PC-3 (cell line): Measurements from ENCODE around the gene DUOX1.

ENCODE experiments used
- EZH2 ChIP-seq: fragments of 300-600 bp; sonication (generic); IDR thresholded peaks from one replicate; pipeline ENCODE4 v1.6.1; 2017; ENCODE audit warnings: antibody characterized with exemption, mild to moderate bottlenecking, low read length; ENCODE audit not compliant: unreplicated experiment
- EZH2phosphoT487 ChIP-seq: fragments of 300-600 bp; sonication (generic); IDR thresholded peaks from 2 replicates; pipeline ENCODE4 v1.6.1; 2018; ENCODE audit warnings: mild to moderate bottlenecking, antibody characterized with exemption, low read length, borderline replicate concordance
- TF ChIP-seq, protein P1 (sequence below): fragments of 300-600 bp; sonication (generic); conservative IDR thresholded peaks from 2 replicates; pipeline ENCODE4 v1.5.1; 2017; ENCODE audit warnings: antibody characterized with exemption, low read depth, mild to moderate bottlenecking, low read length

DNA sequence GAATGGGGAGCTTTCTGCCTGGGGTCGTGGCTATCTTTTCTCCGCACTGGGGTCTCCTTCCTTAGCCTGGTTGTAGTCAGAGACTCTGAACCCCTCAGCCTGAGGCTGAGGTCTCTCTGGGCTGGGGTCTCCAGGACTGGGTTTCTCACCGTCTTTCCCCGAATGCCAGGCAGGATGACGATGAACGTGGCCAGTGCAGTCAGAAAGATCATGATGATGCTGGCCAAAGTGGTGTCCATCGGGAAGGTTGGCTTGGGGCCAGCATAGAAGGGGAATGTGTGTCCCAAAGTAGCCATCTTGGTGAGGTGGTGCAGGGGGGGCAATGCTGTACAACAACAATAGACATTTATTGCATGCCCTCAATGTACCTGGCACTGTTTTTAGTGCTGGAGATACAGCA, 7.1 kb upstream of the DUOX1 start:
- TF ChIP-seq, protein P1, sequence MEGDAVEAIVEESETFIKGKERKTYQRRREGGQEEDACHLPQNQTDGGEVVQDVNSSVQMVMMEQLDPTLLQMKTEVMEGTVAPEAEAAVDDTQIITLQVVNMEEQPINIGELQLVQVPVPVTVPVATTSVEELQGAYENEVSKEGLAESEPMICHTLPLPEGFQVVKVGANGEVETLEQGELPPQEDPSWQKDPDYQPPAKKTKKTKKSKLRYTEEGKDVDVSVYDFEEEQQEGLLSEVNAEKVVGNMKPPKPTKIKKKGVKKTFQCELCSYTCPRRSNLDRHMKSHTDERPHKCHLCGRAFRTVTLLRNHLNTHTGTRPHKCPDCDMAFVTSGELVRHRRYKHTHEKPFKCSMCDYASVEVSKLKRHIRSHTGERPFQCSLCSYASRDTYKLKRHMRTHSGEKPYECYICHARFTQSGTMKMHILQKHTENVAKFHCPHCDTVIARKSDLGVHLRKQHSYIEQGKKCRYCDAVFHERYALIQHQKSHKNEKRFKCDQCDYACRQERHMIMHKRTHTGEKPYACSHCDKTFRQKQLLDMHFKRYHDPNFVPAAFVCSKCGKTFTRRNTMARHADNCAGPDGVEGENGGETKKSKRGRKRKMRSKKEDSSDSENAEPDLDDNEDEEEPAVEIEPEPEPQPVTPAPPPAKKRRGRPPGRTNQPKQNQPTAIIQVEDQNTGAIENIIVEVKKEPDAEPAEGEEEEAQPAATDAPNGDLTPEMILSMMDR: no peak
- TF ChIP-seq EZH2phosphoT487 (no peak), EZH2 (no peak)
